ENCODE measurements around the gene BRD9. TPM values are rescaled to one million over a fixed set of nuclear protein-coding genes. Genes with fewer than 3 reads are reported as not detected.
"Not testable (repeated sequence)": the region's sequence is repeated elsewhere in the genome, so short reads cannot be mapped to it uniquely, and the experiment has no call there.

The BRD9 gene
- polyA plus RNA-seq, 2 of the 4 experiments (the other 2 are of a cell fraction), result 11.6 to 28.9 TPM

- WGBS (ENCODE audit: missing lambda C conversion rate), result 83% methylated on average over 16 of the region's 22 CpGs
- TF ChIP-seq RAD21 (conservative IDR thresholded peaks at IDR 0.05 in 1 of 2, IDR thresholded peaks at IDR 0.05 in 1 of 2), result peak in 1 of 2 experiments; percentile 22; a peak in 1 of 5 replicates
- H3K4me2 ChIP-seq; H3K9me3 ChIP-seq; H3K27ac ChIP-seq; DNase-seq (ENCODE audit: low read depth in 1 of 2, low spot score in 1 of 2); POLR2A ChIA-PET; FAIRE-seq; H3K4me1 ChIP-seq; CTCF ChIA-PET; H3K4me3 ChIP-seq: not testable (repeated sequence)
- peak in 1 of 2 experiments; percentile 39; a peak in 3 of 6 replicates for ATAC-seq
Measured at GRCh38 chr5:843926-844325, 48.7 kb downstream of the BRD9 start.

- 76% methylated on average over 14 of the region's 26 CpGs for WGBS (ENCODE audit: missing lambda C conversion rate)
- DNase-seq (ENCODE audit: low read depth in 1 of 2, low spot score in 1 of 2); H3K27ac ChIP-seq; ATAC-seq; H3K4me3 ChIP-seq; H3K4me2 ChIP-seq; FAIRE-seq; H3K9me3 ChIP-seq; POLR2A ChIA-PET; CTCF ChIA-PET; H3K4me1 ChIP-seq: not testable (repeated sequence)
Measured at GRCh38 chr5:843371-843770, 49.2 kb downstream of the BRD9 start.

GRCh38 chr5:842402-843221, 50.0 kb downstream of the BRD9 start:
- H3K4me3 ChIP-seq; FAIRE-seq; DNase-seq (ENCODE audit: low read depth in 1 of 2, low spot score in 1 of 2); CTCF ChIA-PET; H3K9me3 ChIP-seq; ATAC-seq; H3K4me2 ChIP-seq; H3K4me1 ChIP-seq; POLR2A ChIA-PET; H3K27ac ChIP-seq: not testable (repeated sequence)
- 84% methylated on average over 27 of the region's 32 CpGs for WGBS (ENCODE audit: missing lambda C conversion rate)

- H3K9me3 ChIP-seq; H3K4me2 ChIP-seq; FAIRE-seq; H3K4me3 ChIP-seq; H3K4me1 ChIP-seq; ATAC-seq; DNase-seq (ENCODE audit: low read depth in 1 of 2, low spot score in 1 of 2); CTCF ChIA-PET; POLR2A ChIA-PET: not testable (repeated sequence)
- 81% methylated on average over 15 of the region's 15 CpGs for WGBS (ENCODE audit: missing lambda C conversion rate)
- peak; percentile 6 for TF ChIP-seq MAFK (IDR thresholded peaks at IDR 0.05; ENCODE audit: partially characterized antibody)
- H3K27ac ChIP-seq, result peak overlapping the region in 1 of 2 experiments; percentile 35; a peak in 1 of 6 replicates
Measured at GRCh38 chr5:841531-842401, 50.8 kb downstream of the BRD9 start.

- H3K9me3 ChIP-seq; POLR2A ChIA-PET; H3K27ac ChIP-seq; H3K4me1 ChIP-seq; FAIRE-seq; ATAC-seq; H3K4me2 ChIP-seq; CTCF ChIA-PET; DNase-seq (ENCODE audit: low read depth in 1 of 2, low spot score in 1 of 2); H3K4me3 ChIP-seq: not testable (repeated sequence)
- 92% methylated on average over 4 of the region's 10 CpGs for WGBS (ENCODE audit: missing lambda C conversion rate)
Measured at GRCh38 chr5:840974-841435, 51.6 kb downstream of the BRD9 start.

- 84% methylated on average over 21 of the region's 21 CpGs for whole genome bisulfite sequencing (ENCODE audit: missing lambda C conversion rate)
- ATAC-seq; H3K4me3 ChIP-seq; DNase-seq (ENCODE audit: low read depth in 1 of 2, low spot score in 1 of 2); H3K9me3 ChIP-seq; POLR2A ChIA-PET; H3K4me1 ChIP-seq; CTCF ChIA-PET; H3K27ac ChIP-seq; H3K4me2 ChIP-seq: not testable (repeated sequence)
- FAIRE-seq, result peak; percentile 18
Measured at GRCh38 chr5:840118-840973, 52.3 kb downstream of the BRD9 start.

GRCh38 chr5:838431-838851, 54.2 kb downstream of the BRD9 start:
- peak; percentile 47 to 62; a peak in 3 of 6 replicates for ATAC-seq
- DNase-seq (ENCODE audit: low read depth in 1 of 2, low spot score in 1 of 2); H3K4me3 ChIP-seq; CTCF ChIA-PET; FAIRE-seq; H3K4me2 ChIP-seq; H3K4me1 ChIP-seq; POLR2A ChIA-PET; H3K9me3 ChIP-seq; H3K27ac ChIP-seq: not testable (repeated sequence)
- WGBS (ENCODE audit: missing lambda C conversion rate), result 85% methylated on average over 10 of the region's 10 CpGs

- H3K9me3 ChIP-seq, result not testable (repeated sequence)
- 88% methylated on average over 7 of the region's 14 CpGs for WGBS (ENCODE audit: missing lambda C conversion rate)
Measured at GRCh38 chr5:837621-838121, 54.9 kb downstream of the BRD9 start.

GRCh38 chr5:835933-836612, 56.5 kb downstream of the BRD9 start:
- POLR2A ChIA-PET; H3K27ac ChIP-seq; DNase-seq (ENCODE audit: low read depth in 1 of 2, low spot score in 1 of 2); FAIRE-seq; H3K4me3 ChIP-seq; H3K4me1 ChIP-seq; H3K9me3 ChIP-seq; ATAC-seq; H3K4me2 ChIP-seq; CTCF ChIA-PET: not testable (repeated sequence)
- 91% methylated on average over 7 of the region's 7 CpGs for WGBS (ENCODE audit: missing lambda C conversion rate)

More at GRCh38 chr5:837621-838121, 54.9 kb downstream of the BRD9 start:
- POLR2A ChIA-PET; H3K4me1 ChIP-seq; H3K27ac ChIP-seq; H3K4me2 ChIP-seq; CTCF ChIA-PET; DNase-seq (ENCODE audit: low read depth in 1 of 2, low spot score in 1 of 2); ATAC-seq; FAIRE-seq; H3K4me3 ChIP-seq: not testable (repeated sequence)
